Trophoblast cell (in vitro differentiated cells and primary cell): ENCODE results near the gene USP53.

Experiments used
- DNase-seq, 2 donors: peaks; one replicate each; pipeline ENCODE4 v3.0.0-alpha.2; 2016
- H2AFZ ChIP-seq: 2 replicates; pipeline ENCODE4 v1.6.1; 2013; ENCODE audit warnings: low read length, moderate library complexity, mild to moderate bottlenecking; ENCODE audit not compliant: insufficient read depth, poor library complexity
- H2AK5ac ChIP-seq: 2 replicates; pipeline ENCODE4 v1.6.1; 2013; ENCODE audit warnings: mild to moderate bottlenecking, low read length
- H2BK120ac ChIP-seq: 2 replicates; pipeline ENCODE4 v1.6.1; 2013; ENCODE audit warnings: low read length, mild to moderate bottlenecking, moderate library complexity; ENCODE audit not compliant: insufficient read depth, poor library complexity
- H2BK12ac ChIP-seq: 2 replicates; pipeline ENCODE4 v1.6.1; 2013; ENCODE audit warnings: mild to moderate bottlenecking, low read length, moderate library complexity
- H2BK5ac ChIP-seq: 2 replicates; pipeline ENCODE4 v1.6.1; 2013; ENCODE audit warnings: low read length, low read depth, moderate library complexity, mild to moderate bottlenecking; ENCODE audit not compliant: poor library complexity
- H3K14ac ChIP-seq: 2 replicates; pipeline ENCODE4 v1.6.1; 2013; ENCODE audit warnings: mild to moderate bottlenecking, low read length
- H3K18ac ChIP-seq: 2 replicates; pipeline ENCODE4 v1.6.1; 2013; ENCODE audit warnings: mild to moderate bottlenecking, low read length
- H3K23ac ChIP-seq: 2 replicates; pipeline ENCODE4 v1.6.1; 2013; ENCODE audit warnings: low read length
- H3K27ac ChIP-seq: 2 replicates; pipeline ENCODE4 v1.5.1; 2013; ENCODE audit warnings: low read depth, mild to moderate bottlenecking, inconsistent platforms, low read length, moderate library complexity
- H3K27me3 ChIP-seq: 2 replicates; pipeline ENCODE4 v1.6.1; 2013; ENCODE audit warnings: inconsistent platforms, mild to moderate bottlenecking, low read length, moderate library complexity; ENCODE audit not compliant: insufficient read depth
- H3K36me3 ChIP-seq, 2 experiments: 1 replicate in 1 of 2; 2 replicates in 1 of 2; pipeline ENCODE4 v1.6.1; 2013; ENCODE audit warnings: low read length in 2 of 2, mild to moderate bottlenecking in 2 of 2, moderate library complexity in 1 of 2; ENCODE audit not compliant: insufficient read depth in 2 of 2, control insufficient read depth in 1 of 2
- H3K4ac ChIP-seq: 2 replicates; pipeline ENCODE4 v1.6.1; 2013; ENCODE audit warnings: low read depth, mild to moderate bottlenecking, low read length, moderate library complexity
- H3K4me1 ChIP-seq, 2 experiments: 1 replicate in 1 of 2; 2 replicates in 1 of 2; pipeline ENCODE4 v1.6.1; 2013; ENCODE audit warnings: low read length in 2 of 2, mild to moderate bottlenecking in 2 of 2, moderate library complexity in 1 of 2; ENCODE audit not compliant: insufficient read depth in 2 of 2, control insufficient read depth in 1 of 2
- H3K4me2 ChIP-seq: 2 replicates; pipeline ENCODE4 v1.6.1; 2013; ENCODE audit warnings: inconsistent platforms, mild to moderate bottlenecking, low read length, moderate library complexity
- H3K4me3 ChIP-seq: 2 replicates; pipeline ENCODE4 v1.5.1; 2013; ENCODE audit warnings: mild to moderate bottlenecking, low read depth, low read length, inconsistent platforms
- H3K79me1 ChIP-seq: one replicate; pipeline ENCODE4 v1.6.1; 2013; ENCODE audit warnings: low read length
- H3K79me2 ChIP-seq: 2 replicates; pipeline ENCODE4 v1.6.1; 2013; ENCODE audit warnings: low read length, mild to moderate bottlenecking; ENCODE audit not compliant: control insufficient read depth, insufficient read depth, poor library complexity
- H3K9ac ChIP-seq: 2 replicates; pipeline ENCODE4 v1.6.1; 2013; ENCODE audit warnings: mild to moderate bottlenecking, low read length
- H3K9me3 ChIP-seq: 2 replicates; pipeline ENCODE4 v1.6.1; 2013; ENCODE audit warnings: low read depth, mild to moderate bottlenecking, control low read depth, inconsistent platforms, low read length; ENCODE audit not compliant: insufficient read depth
- H4K12ac ChIP-seq: 2 replicates; pipeline ENCODE4 v1.6.1; 2013; ENCODE audit warnings: low read depth, mild to moderate bottlenecking, low read length, moderate library complexity
- H4K8ac ChIP-seq: 2 replicates; pipeline ENCODE4 v1.6.1; 2013; ENCODE audit warnings: low read depth, mild to moderate bottlenecking, low read length, moderate library complexity
- H4K91ac ChIP-seq: one replicate; pipeline ENCODE4 v1.6.1; 2013; ENCODE audit warnings: low read depth, mild to moderate bottlenecking, low read length, moderate library complexity
- WGBS: extraction: QIAGEN DNeasy Blood & Tissue Kit; methylation state at CpG from one replicate; pipeline ENCODE4 v1.1.7; 2013; ENCODE audit warnings: missing lambda C conversion rate; ENCODE audit not compliant: insufficient read length, insufficient coverage; ENCODE audit errors: extremely low coverage; 5-methylcytosine and 5-hydroxymethylcytosine counted together

The USP53 gene

DNA sequence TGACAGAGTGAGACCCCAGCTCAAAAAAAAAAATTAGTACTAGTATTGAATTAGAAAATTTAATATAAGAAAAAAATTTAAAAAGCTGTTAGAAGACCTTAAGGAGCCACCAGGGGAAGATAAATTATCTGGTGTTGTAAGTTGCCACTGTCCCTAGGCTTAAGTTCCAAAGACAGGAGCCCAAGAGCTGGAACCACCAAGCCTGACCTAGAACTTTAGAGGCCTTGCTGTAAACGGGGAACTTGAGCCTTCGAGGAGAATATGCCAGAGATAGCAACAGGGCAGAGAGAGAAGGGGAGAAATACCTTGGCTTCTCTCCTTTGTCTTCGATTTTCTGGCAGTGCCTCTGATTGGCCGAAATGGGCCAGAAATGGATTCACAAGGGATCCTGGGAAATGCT is 8.9 kb downstream of the USP53 start:
- no peak overlapping the region for H2BK120ac ChIP-seq
- no peak overlapping the region for H2AK5ac ChIP-seq
- no peak overlapping the region for H4K91ac ChIP-seq
- H3K4me2 ChIP-seq, result no peak overlapping the region
- WGBS, result no CpG with 5 or more reads among the region's 4 CpGs
- H3K9me3 ChIP-seq, result no peaks in the 10 kb centered on the region
- H4K12ac ChIP-seq, result no peak overlapping the region
- no peaks in the 10 kb centered on the region for H3K27me3 ChIP-seq
- H3K27ac ChIP-seq, result peak overlapping the region; percentile 20
- H3K79me1 ChIP-seq, result no peaks in the 10 kb centered on the region
- no peak overlapping the region for H3K9ac ChIP-seq
- no peak overlapping the region for H3K4me3 ChIP-seq
- H2BK5ac ChIP-seq, result no peak overlapping the region
- H3K18ac ChIP-seq, result peak overlapping the region; percentile 6
- DNase-seq, result no peak
- H3K23ac ChIP-seq, result no peak overlapping the region
- no peaks in the 10 kb centered on the region for H3K79me2 ChIP-seq
- peaks cover 0 to 5% of the 10 kb centered on the region in 2 experiments for H3K36me3 ChIP-seq
- no peak overlapping the region for H2AFZ ChIP-seq
- no peak overlapping the region for H2BK12ac ChIP-seq
- H3K4me1 ChIP-seq, result no peaks in the 10 kb centered on the region
- no peak overlapping the region for H3K14ac ChIP-seq
- H3K4ac ChIP-seq, result peak overlapping the region; percentile 2
- no peak overlapping the region for H4K8ac ChIP-seq

DNA sequence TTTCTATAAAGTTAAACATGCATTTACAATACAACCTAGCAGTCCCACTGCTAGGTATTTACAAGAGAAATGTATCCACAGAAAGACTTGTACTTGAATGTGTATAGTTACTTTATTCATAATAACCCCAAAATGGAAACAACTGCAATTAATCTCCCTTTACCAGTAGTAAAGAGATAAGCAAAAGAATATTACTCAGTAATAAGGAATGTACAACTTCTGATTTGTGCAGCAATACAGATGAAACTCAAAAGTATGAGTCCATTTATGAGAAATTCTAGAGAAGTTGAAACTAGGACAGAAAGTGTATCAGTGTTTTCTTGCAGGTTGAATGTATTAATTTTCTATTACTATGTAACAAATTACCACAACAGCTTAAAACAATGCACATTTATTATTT is 15.2 kb downstream of the USP53 start:
- no peak overlapping the region for H2AK5ac ChIP-seq
- H3K4me2 ChIP-seq, result no peak overlapping the region
- H4K12ac ChIP-seq, result no peak overlapping the region
- no peak overlapping the region for H3K4me3 ChIP-seq
- H2BK5ac ChIP-seq, result no peak overlapping the region
- no peak overlapping the region for H3K4ac ChIP-seq
- peaks cover 0 to 8% of the 10 kb centered on the region in 2 experiments for H3K36me3 ChIP-seq
- H3K14ac ChIP-seq, result no peak overlapping the region
- no peak overlapping the region for H2BK12ac ChIP-seq
- no peaks in the 10 kb centered on the region for H3K9me3 ChIP-seq
- H3K27ac ChIP-seq, result no peak overlapping the region
- no peaks in the 10 kb centered on the region for H3K27me3 ChIP-seq
- no peaks in the 10 kb centered on the region for H3K4me1 ChIP-seq
- H3K18ac ChIP-seq, result no peak overlapping the region
- no peak overlapping the region for H3K9ac ChIP-seq
- no peaks in the 10 kb centered on the region for H3K79me2 ChIP-seq
- H4K8ac ChIP-seq, result no peak overlapping the region
- H3K79me1 ChIP-seq, result no peaks in the 10 kb centered on the region
- no peak overlapping the region for H2AFZ ChIP-seq
- no peak overlapping the region for H4K91ac ChIP-seq
- no peak overlapping the region for H2BK120ac ChIP-seq
- no peak for DNase-seq
- no peak overlapping the region for H3K23ac ChIP-seq

DNA sequence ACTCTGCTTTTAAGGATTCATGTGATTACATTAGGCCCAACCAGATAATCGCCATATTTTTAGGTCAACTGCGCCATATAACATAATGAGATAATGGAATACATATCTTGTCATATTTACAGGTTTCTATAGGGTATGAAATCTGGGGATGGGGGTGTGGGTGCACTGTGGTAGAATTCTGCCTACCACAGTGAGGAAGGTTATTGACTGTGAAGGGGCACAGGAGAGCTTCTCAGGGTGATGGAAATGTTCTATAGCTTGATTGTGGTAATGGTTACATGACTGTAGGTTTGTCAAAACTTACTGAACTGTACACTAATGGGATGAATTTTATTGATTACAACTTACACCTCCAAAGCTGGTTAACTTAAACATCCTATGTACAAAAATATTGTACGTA is 15.9 kb downstream of the USP53 start:
- H2AK5ac ChIP-seq, result no peak overlapping the region
- no peak overlapping the region for H3K14ac ChIP-seq
- no peak overlapping the region for H2BK5ac ChIP-seq
- H3K36me3 ChIP-seq, result peaks cover 0 to 8% of the 10 kb centered on the region in 2 experiments
- no peak overlapping the region for H2BK120ac ChIP-seq
- no peak overlapping the region for H3K23ac ChIP-seq
- no peak overlapping the region for H2AFZ ChIP-seq
- no peak overlapping the region for H3K4me2 ChIP-seq
- H3K27ac ChIP-seq, result no peak overlapping the region
- no peak overlapping the region for H4K8ac ChIP-seq
- no CpG with 5 or more reads among the region's 3 CpGs for WGBS
- no peak overlapping the region for H3K4me3 ChIP-seq
- no peak overlapping the region for H3K9ac ChIP-seq
- no peaks in the 10 kb centered on the region for H3K79me2 ChIP-seq
- H3K9me3 ChIP-seq, result no peaks in the 10 kb centered on the region
- DNase-seq, result no peak
- no peaks in the 10 kb centered on the region for H3K79me1 ChIP-seq
- H2BK12ac ChIP-seq, result no peak overlapping the region
- no peaks in the 10 kb centered on the region for H3K27me3 ChIP-seq
- H4K91ac ChIP-seq, result no peak overlapping the region
- H3K4me1 ChIP-seq, result no peaks in the 10 kb centered on the region
- H3K4ac ChIP-seq, result no peak overlapping the region
- H3K18ac ChIP-seq, result no peak overlapping the region
- H4K12ac ChIP-seq, result no peak overlapping the region

GRCh38 chr4:119229908-119230687 is 17.6 kb downstream of the USP53 start:
- no peak overlapping the region for H4K12ac ChIP-seq
- no peak overlapping the region for H2BK120ac ChIP-seq
- no peak overlapping the region for H2BK5ac ChIP-seq
- H2AFZ ChIP-seq, result no peak overlapping the region
- no peak overlapping the region for H3K4me3 ChIP-seq
- H3K4ac ChIP-seq, result no peak overlapping the region
- no peak overlapping the region for H3K27ac ChIP-seq
- no peaks in the 10 kb centered on the region for H3K27me3 ChIP-seq
- H4K91ac ChIP-seq, result no peak overlapping the region
- H2AK5ac ChIP-seq, result no peak overlapping the region
- H3K14ac ChIP-seq, result no peak overlapping the region
- H3K79me1 ChIP-seq, result no peaks in the 10 kb centered on the region
- DNase-seq, result no peak
- no peak overlapping the region for H3K18ac ChIP-seq
- H3K79me2 ChIP-seq, result no peaks in the 10 kb centered on the region
- no peak overlapping the region for H3K9ac ChIP-seq
- peaks cover under 1 to 8% of the 10 kb centered on the region in 2 experiments for H3K36me3 ChIP-seq
- no peak overlapping the region for H4K8ac ChIP-seq
- no peak overlapping the region for H2BK12ac ChIP-seq
- WGBS, result no CpG with 5 or more reads among the region's 4 CpGs
- H3K23ac ChIP-seq, result no peak overlapping the region
- H3K4me2 ChIP-seq, result no peak overlapping the region
- peaks cover 0 to 3% of the 10 kb centered on the region in 2 experiments for H3K4me1 ChIP-seq
- no peaks in the 10 kb centered on the region for H3K9me3 ChIP-seq
